Activated CD8-positive, alpha-beta memory T cell treated with anti-CD3 and anti-CD28 coated beads, Interleukin-2, amount 50 U/mL, for 24 hours (primary cell): Measurements from ENCODE around the gene SEC23A.

Experiments
- DNase-seq: peaks from one replicate; pipeline ENCODE4 v3.0.0-alpha.2; 2020; ENCODE audit errors: extremely low read depth

SEC23A gene

DNA sequence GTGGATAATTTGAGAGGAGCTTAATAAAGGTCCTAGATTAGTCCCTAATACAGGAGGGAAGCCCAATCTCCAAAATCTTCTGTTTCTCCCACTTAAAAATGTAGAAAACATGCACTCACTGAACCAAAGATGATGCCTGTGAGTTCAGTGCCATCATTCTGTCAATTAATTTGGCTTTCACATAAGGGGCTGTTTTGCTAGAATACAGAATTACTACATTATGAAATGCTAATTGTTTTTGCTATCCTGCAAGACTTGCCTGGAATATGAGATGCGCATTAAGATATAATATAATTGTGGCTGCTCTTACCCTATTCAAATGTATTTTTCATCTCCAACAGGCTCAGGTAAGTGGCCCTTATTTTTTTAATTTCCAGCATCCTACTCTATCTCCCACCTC is 111.7 kb downstream of the SEC23A start:
- DNase-seq, result no peak

DNA sequence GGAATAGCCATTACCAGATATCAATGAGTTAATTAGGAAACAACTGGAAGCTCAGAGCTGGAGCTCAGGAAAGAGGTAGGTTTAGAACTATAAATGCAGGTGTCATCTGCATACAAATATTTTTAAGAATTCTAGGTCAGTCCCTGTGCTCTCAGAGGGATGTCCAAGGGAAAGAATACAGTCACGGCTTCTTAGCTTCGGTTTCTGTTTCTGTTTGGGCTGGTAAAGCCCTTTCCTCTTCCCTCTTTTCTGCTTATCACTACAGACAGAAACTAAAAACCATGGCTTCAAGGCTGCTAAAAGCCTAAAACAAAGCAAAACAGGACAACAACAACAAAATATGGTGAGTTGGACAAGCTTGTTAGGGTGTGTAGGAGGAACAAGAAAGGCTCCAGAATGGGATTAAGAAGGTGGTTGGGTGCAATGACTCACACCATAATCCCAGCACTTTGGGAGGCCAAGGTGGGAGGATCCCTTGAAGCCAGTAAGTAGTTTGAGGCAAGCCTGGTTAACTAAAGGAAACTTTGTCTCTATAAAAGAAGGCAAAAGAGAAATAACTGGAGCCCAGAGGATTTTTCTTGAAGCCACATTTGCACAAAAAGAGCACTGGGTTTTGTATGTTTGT is 113.0 kb downstream of the SEC23A start:
- no peak for DNase-seq

DNA sequence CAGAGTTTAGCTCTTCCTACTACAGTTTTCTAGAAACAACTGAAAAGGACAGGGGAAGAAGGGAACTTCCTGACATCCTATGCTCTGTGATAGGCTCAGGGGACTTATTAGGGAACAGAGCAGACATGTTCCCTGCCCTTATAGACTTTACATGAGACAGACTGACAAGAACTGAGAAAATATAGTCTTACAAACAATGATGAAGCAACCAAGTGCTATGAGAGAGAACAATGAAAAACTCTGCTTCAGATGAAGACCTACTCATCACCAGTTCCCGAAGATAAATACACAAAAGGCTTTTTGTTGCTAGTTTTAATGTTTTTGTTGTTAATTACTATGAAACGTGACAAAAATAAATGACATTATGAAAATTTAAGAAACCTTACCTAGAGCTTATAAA is 115.3 kb downstream of the SEC23A start:
- no peak for DNase-seq

DNA sequence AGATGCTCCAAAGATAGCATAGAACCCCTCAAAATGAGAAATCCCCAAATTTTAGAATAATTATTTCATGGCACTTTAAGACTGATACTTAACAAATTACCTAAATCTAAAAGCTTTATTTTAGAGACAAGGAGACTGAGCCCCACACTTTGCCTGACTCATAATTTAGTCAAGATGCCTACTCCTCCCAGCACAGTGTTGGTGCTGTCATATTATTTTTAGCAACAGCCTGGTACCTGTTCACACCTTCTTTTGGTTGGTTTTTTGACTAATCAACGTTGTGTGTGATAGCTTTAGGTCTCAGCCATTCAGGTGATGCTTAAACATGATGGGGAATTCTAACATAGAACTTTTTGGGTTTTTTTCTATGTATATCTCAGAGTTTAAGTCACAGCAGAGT is 120.2 kb downstream of the SEC23A start:
- no peak for DNase-seq

DNA sequence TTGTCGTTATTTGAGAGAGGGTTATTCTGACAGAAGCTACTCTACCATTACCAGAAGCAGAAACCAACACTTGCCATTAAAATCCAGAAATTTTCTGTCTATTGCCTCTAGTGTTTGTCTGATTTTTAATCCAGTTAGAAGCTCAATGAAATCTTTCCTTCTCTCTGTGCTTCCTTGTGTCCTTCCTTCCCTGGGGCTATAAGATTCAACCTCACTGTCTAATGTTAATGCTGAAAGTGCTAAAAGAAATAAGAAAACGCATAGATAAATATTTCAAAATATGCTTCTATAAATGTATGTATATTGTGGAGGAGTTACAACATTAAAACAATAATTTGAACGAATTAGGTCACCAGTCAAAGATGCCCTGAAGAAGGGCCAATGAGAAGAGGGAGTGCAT is 120.8 kb downstream of the SEC23A start:
- DNase-seq, result no peak
